Left ventricle myocardium inferior (tissue), 1 donor: ENCODE measurements around the gene SLC12A4. TPM values are rescaled to one million over a fixed set of nuclear protein-coding genes. Genes with fewer than 3 reads are reported as not detected.
"Not testable (repeated sequence)": the region's sequence is repeated elsewhere in the genome, so short reads cannot be mapped to it uniquely, and the experiment has no call there.

Source experiments
- DNase-seq: peaks from one replicate; pipeline ENCODE4 v3.0.0-alpha.2; 2020
- H3K27ac ChIP-seq: fragments of 200-600 bp; replicated peaks from 2 replicates; pipeline ENCODE4 v1.8.0; 2021
- H3K27me3 ChIP-seq: fragments of 200-600 bp; 2 replicates; pipeline ENCODE4 v1.8.0; 2021; ENCODE audit warnings: low read depth
- H3K36me3 ChIP-seq: fragments of 200-600 bp; 2 replicates; pipeline ENCODE4 v1.8.0; 2021
- H3K4me1 ChIP-seq: fragments of 200-600 bp; 2 replicates; pipeline ENCODE4 v1.8.0; 2021
- H3K4me3 ChIP-seq: fragments of 200-600 bp; 2 replicates; pipeline ENCODE4 v1.8.0; 2021; ENCODE audit warnings: mild to moderate bottlenecking, moderate library complexity
- H3K9me3 ChIP-seq: fragments of 200-600 bp; replicated peaks from 2 replicates; pipeline ENCODE4 v1.8.0; 2021
- CTCF ChIP-seq: fragments of 200-600 bp; IDR thresholded peaks from 2 replicates; pipeline ENCODE4 v1.8.0; 2021; ENCODE audit warnings: antibody characterized with exemption, mild to moderate bottlenecking, borderline replicate concordance
- intact Hi-C: fragments of 100-400 bp; cut with micrococcal nuclease; formaldehyde crosslinking; loops from one replicate; pipeline ENCODE4 v1.11.0; 2022
- total RNA-seq: library from RNA; stranded (reverse); fragmentation: NEBNext Ultra II Directional; extraction: Animal tissue kit (Norgen Biotek cat#: 25700); gene quantifications from one replicate; pipeline ENCODE4 v1.2.1, GENCODE V29; 2021
- donor health status: DM: no; HTN: yes; CAD: no; lungs with severe emphysema.

SLC12A4 gene
- total RNA-seq, 1 donor from 2014 or later, result 79.2 TPM

GRCh38 chr16:67996666-67997065 is 28.2 kb upstream of the SLC12A4 start:
- no peak for TF ChIP-seq CTCF
- Histone ChIP-seq H3K4me3 (no peak overlapping the region), H3K9me3 (no peaks in the 10 kb centered on the region), H3K36me3 (no peaks in the 10 kb centered on the region), H3K27me3 (no peaks in the 10 kb centered on the region), H3K4me1 (peaks cover 27% of the 10 kb centered on the region), H3K27ac (no peak overlapping the region)
- no peak for DNase-seq
- intact Hi-C loops, result no loop called here

GRCh38 chr16:67995423-67995822 is 27.0 kb upstream of the SLC12A4 start:
- intact Hi-C loops, result no loop called here
- Histone ChIP-seq H3K4me3 (no peak overlapping the region), H3K9me3 (no peaks in the 10 kb centered on the region), H3K4me1 (peaks cover 23% of the 10 kb centered on the region), H3K27ac (no peak overlapping the region), H3K27me3 (no peaks in the 10 kb centered on the region), H3K36me3 (no peaks in the 10 kb centered on the region)
- TF ChIP-seq CTCF, result no peak
- DNase-seq, result no peak

DNA sequence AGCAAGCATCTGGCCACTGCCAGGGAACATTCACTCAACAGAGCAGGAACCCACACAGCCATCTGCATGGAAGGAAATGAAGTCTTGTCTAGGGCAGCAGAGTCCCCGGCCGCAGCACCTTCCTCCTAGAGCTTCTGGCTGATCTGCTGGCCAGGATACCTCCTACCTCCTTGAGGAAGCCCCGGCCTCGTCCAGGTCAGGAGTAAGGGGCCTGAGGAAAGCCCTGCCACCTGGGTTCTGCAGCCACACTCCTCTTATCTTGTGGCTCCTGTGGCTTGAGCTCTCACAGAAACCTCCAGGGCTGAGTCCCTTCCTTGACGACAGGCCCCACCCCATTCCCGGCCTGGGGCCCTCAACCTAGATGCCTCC is 25.6 kb upstream of the SLC12A4 start:
- DNase-seq, H3K27me3 ChIP-seq, H3K36me3 ChIP-seq, intact Hi-C loops, H3K9me3 ChIP-seq: not testable (repeated sequence)
- Histone ChIP-seq H3K4me1 (peaks cover 16% of the 10 kb centered on the region), H3K27ac (peak overlapping the region; percentile 87), H3K4me3 (peak overlapping the region; percentile 60)

GRCh38 chr16:67993207-67994039 is 25.0 kb upstream of the SLC12A4 start:
- intact Hi-C loops, result no loop called here
- H3K27me3 ChIP-seq, result no peaks in the 10 kb centered on the region
- no peaks in the 10 kb centered on the region for H3K9me3 ChIP-seq
- H3K4me1 ChIP-seq, result peaks cover 16% of the 10 kb centered on the region
- peak; percentile 85 for DNase-seq
- peak overlapping the region; percentile 60 for H3K4me3 ChIP-seq
- H3K36me3 ChIP-seq, result no peaks in the 10 kb centered on the region
- peak; percentile 100 for TF ChIP-seq CTCF
- H3K27ac ChIP-seq, result peak overlapping the region; percentile 87

DNA sequence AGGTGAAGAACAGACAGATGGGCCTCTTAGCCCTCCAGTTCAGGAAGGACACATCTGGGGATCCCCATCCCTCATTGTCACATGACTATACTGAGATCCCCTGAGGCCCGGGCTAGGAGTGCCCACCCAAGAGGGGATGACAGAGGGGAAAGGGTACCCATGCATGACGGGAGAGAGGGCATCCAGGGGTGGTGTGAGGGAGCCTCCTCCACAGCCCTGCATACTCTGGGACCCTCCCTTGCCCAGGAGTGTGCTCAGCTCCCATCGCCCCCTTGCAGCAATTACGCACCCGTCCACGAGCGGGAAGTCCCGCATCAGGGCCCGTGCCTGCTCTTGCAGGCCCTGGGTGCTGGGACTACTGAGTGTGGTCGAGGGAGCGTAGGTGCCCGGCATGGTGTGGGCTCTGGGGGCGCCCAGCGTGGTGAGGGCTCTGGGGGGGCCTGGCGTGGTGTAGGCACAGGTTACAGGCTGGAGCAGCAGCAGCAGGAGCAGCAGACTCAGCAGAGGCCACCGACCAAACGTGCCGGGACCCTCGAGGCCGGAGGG is 24.3 kb upstream of the SLC12A4 start:
- TF ChIP-seq CTCF, result no peak
- H3K36me3 ChIP-seq, result no peaks in the 10 kb centered on the region
- peaks cover 16% of the 10 kb centered on the region for H3K4me1 ChIP-seq
- H3K4me3 ChIP-seq, result peak overlapping the region; percentile 60
- no peak for DNase-seq
- H3K27me3 ChIP-seq, result no peaks in the 10 kb centered on the region
- no peaks in the 10 kb centered on the region for H3K9me3 ChIP-seq
- peak overlapping the region; percentile 87 for H3K27ac ChIP-seq
- intact Hi-C loops, result no loop called here

GRCh38 chr16:67990018-67990386 is 21.6 kb upstream of the SLC12A4 start:
- H3K9me3 ChIP-seq, result no peaks in the 10 kb centered on the region
- no peaks in the 10 kb centered on the region for H3K36me3 ChIP-seq
- no peaks in the 10 kb centered on the region for H3K27me3 ChIP-seq
- TF ChIP-seq CTCF, result no peak
- H3K4me3 ChIP-seq, result no peak overlapping the region
- DNase-seq, result no peak
- intact Hi-C loops, result no loop called here
- no peak overlapping the region for H3K27ac ChIP-seq
- peaks cover 32% of the 10 kb centered on the region for H3K4me1 ChIP-seq
